ENCODE results near the gene ADAMTSL5.

DNA sequence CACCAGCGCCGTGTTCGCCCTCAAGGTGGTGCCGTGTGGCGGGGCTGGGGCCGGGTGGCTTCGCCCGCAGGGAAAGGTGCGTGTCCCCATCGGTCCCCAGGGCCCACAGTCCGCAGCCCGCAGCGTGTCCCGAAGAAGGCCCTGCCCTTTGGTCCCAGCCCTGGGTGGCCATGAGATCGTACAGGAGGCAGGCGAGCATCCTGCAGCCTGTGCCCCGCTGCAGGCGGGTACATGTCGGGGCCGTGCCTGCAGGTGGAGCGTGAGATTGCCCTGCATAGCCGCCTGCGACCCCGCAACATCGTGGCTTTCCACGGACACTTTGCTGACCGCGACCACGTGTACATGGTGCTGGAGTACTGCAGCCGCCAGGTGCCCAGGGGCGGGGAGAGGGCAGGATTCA lies 12.5 kb upstream of the ADAMTSL5 start:
- TF ChIP-seq EZH2 (IDR thresholded peaks at IDR 0.05; ENCODE audit: low read length, missing control alignments) = no peak
- TF ChIP-seq, protein P1, sequence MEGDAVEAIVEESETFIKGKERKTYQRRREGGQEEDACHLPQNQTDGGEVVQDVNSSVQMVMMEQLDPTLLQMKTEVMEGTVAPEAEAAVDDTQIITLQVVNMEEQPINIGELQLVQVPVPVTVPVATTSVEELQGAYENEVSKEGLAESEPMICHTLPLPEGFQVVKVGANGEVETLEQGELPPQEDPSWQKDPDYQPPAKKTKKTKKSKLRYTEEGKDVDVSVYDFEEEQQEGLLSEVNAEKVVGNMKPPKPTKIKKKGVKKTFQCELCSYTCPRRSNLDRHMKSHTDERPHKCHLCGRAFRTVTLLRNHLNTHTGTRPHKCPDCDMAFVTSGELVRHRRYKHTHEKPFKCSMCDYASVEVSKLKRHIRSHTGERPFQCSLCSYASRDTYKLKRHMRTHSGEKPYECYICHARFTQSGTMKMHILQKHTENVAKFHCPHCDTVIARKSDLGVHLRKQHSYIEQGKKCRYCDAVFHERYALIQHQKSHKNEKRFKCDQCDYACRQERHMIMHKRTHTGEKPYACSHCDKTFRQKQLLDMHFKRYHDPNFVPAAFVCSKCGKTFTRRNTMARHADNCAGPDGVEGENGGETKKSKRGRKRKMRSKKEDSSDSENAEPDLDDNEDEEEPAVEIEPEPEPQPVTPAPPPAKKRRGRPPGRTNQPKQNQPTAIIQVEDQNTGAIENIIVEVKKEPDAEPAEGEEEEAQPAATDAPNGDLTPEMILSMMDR (conservative IDR thresholded peaks at IDR 0.05 in 1 of 2, IDR thresholded peaks at IDR 0.05 in 1 of 2; ENCODE audit: low read depth in 1 of 2, low read length in 2 of 2) = no peak

Data from fibroblast of lung (primary cell).